Islet precursor cell (in vitro differentiated cells): Measurements from ENCODE around the gene COL23A1.

Experiments used
- DNase-seq: peaks from one replicate; pipeline ENCODE4 v3.0.0-alpha.2; 2018

COL23A1 gene

DNA sequence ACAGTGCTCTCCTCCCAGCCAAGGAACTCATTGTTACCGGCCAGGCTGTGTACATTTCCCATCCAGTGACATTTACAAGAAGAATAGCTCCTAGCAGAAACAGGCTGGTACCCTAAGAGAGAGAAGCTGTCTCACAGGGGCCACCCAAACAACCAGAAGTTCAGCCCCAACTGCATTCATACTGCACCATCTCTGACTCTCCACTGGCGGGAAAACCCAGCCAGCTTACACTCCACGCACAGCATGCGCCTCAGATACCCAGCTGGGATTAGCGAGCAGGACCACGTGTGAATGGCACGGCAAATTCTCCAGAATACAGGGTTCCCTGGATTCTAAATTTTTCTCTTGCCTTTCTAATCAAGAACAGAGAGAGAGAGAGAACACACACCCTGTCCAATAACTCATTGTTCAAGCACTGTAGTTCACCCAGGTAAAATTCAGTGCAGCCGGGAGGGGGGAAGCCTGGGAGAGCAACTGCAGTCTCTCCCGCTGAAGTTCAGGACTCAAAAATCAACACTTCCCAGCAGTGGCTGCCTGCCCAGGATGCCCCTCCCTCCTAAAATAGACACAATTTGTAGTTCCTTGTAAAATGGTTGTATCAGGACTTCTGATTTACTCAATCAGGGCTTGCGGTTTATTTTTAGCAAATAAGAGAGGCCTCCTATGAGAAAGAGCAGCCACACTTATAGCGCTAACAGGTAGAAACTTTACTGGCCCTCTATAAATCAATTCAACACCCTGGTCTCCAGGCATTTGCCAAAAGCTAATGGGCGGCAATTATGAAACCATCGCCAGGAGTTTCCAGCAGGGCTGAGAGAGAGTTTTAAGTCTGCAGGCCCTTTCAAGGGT lies 2.2 kb downstream of the COL23A1 start:
- no peak for DNase-seq

DNA sequence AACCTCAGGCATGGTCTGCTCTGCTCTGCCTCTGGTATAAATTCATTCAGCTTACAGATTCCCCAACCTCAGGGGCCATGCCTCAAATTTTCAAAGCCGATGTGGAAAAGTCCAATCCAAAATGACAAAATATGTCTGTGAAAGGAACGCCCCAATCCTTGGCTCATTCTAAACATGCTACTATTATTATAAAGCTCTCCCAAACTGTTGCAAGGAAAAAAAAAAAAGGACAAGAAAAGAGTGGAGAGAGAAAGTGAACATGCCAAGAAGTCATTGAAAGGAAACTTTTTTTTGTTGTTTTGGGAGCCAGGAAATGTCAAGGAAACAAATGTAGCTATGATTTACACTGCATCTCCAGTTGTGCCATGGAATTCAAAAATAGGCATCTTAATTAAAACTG lies 3.8 kb downstream of the COL23A1 start:
- no peak for DNase-seq

DNA sequence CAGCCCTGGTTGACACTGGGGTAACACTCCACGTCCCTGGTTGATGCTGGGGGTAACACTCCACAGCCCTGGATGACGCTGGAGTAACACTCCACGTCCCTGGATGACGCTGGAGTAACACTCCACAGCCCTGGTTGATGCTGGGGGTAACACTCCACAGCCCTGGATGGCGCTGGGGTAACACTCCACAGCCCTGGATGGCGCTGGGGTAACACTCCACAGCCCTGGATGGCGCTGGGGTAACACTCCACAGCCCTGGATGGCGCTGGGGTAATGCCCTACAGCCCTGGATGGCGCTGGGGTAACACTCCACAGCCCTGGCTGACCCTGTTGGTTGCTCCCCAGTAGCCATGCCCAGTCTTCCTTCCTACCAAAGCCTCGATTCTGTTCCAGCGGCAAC lies 4.8 kb downstream of the COL23A1 start:
- peak; percentile 66 for DNase-seq

DNA sequence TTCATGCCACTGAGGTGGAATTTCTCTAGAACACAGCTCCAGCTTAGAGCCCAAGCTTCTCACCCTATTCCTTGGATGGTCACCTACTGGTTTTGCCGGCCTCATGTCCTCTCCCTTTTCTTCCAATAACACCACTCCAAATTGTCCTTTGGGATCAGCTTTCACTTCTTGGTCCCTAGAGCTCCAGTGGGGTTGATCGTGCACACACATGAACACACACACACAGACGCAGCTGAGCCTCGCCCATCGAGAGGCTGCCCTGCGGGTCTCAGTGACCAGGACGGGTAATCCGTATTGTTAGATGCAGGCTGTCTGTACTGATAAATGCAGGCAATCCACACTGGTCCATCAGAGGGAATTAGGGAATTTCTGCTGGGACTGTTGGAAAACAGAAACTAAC lies 6.9 kb downstream of the COL23A1 start:
- DNase-seq = no peak

DNA sequence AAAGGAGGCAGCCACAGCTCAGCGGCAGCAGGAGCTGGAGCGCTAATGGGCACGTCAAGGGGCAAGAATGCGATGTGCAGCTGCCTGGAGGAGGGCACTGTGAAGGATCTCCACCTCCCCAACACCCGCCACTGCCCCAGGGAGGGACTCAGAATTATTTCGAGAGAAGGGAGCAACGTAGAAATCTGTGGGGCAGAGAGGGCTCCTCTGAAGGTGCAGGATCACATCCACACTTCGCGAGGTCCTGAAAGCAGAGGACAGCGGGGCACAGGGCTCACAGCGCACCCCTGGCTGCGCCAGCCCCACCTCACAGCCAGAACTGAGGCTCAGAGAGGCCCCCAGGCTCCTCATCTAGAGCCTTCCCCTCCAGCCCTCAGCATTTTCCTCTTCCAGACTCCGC lies 7.9 kb downstream of the COL23A1 start:
- DNase-seq = no peak

DNA sequence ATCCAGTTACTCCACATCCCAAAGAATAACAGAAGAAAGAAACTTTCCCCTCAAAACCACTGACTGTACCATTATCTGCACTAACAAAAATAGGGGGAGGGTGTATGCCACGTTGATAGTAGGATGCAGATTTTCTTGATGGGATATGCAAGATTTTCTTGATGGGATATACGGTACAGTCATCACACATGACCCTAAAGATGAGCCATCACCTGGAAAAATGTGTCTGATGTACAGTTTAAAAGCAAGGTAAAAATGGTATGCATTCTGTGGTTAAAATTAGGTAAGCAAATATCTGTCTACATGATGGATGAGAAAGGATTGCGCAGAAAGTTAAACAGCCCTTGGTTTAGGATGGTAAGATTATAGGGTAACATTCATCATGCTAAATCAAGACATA lies 8.6 kb downstream of the COL23A1 start:
- DNase-seq = no peak

DNA sequence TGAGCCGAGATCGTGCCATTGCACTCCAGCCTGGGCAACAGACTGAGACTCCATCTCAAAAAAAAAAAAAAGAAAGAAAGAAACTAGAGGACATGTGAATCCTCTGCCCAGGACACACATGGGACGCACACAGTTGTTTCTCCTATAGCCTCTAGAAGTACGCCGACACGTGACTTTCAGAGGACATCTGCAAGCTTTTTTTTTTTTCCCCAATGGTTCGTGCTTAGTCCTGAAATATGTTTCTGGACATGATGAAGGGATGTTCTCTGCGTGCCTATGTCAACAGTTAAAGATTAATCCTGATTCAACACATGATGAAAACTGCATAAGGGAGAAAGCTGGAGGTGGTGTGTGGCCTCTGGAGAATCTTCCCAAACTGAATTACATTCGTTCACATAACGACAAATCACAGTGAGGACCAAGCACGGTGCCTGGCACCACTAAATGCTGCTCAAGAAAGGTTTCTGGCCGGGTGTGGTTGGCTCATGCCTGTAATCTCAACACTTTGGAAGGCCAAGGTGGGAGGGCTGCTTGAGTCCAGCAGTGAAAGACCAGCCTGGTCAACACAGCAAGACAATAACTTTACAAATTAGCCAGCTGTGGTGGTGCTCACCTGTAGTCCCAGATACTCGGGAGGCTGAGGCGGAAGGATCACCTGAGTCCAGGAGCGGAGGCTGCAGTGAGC lies 9.8 kb downstream of the COL23A1 start:
- no peak for DNase-seq

DNA sequence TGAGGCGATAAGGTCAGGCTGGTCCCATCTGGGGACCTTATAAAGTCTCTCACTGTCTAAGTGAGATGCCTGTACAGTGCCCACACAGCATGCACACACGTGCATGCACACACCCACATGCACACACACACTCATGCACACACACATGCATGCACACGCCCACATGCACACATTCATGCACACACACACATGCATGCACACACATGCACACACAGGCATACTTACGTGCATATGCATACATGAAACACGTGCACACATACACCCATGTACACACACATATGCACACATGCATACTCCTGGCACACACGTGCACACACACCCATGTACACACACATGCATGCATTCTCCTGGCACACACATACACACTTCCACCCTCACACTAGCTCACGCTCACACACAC lies 12.2 kb downstream of the COL23A1 start:
- DNase-seq = no peak

DNA sequence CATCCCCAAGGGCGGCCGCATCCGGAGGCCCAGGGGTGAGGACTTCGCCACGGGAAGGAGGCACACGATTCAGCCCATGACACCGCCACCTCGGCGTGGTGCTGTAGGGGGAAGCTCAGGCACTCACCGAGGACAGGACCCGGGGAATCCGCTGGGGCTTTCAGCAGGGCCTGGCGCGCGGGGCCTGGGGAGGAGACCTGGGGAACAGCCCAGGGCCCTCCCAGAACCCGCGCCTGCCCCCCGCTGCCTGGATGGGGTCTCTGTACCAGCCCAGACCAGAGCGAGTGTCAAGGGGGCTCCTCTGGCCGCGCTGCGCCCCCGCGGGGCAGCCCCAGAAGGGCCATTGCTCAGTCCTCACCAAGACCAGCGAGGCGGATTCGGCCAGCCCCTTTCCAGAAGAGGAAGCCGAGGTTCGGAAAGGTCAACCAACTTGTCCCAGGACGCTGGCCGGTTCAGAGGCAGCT lies 12.8 kb downstream of the COL23A1 start:
- peak; percentile 72 for DNase-seq

DNA sequence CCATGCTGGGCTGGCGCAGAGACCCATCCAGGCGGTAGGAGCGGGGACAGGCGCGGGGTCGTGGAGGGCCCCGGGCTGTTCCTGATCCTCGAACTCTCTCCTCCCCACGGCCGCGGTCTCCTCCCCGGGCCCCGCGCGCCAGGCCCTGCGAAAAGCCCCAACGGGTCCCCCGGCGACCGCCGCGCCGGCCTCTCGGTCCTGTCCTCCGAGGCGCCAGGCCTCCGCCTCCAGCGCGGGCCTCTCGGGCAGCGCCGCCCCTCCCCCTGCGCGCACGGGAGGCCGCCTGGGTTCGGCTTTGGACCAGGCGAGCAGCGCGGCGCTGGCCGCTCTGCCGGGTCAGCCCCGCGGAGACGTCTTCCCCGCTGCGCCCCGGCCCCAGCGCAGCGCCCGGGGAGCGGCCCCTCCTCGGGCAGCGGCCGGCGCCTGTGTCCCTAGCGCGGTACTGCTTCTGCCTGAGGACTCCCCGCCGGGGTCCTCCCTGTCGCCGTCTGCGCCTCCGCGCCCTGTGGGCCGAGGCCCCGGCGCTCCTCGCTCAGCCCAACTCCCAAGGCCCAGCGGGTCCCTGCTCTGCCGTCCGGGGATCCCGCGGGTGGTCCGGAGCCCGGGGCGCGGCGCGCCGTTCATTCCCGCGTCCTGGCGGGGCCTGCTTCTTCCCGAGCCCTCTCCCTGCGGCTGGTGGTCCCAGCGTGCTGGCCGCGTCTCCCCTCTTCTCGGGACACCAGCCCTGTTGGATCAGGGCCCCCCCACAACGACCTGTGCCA lies 13.4 kb downstream of the COL23A1 start:
- DNase-seq = peak; percentile 67

DNA sequence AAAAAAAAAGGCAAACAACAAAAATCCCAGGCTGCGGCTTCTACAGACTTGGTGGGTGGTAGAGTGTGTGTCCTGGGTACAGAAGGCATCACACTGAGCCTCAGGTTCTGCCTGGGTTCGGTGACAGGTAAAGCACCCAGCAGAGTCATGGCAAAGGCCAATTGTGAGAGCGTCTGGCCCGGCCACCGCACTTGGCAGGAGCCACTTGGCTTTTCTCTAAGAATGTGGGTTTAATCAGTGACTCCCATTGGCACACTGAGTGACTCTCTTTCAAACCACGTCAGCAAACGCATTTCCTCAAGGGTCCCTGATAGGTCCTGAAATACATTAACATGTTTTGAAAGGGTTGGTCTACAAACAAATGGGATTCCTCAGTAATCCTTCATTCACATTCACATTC lies 17.0 kb downstream of the COL23A1 start:
- DNase-seq = no peak

DNA sequence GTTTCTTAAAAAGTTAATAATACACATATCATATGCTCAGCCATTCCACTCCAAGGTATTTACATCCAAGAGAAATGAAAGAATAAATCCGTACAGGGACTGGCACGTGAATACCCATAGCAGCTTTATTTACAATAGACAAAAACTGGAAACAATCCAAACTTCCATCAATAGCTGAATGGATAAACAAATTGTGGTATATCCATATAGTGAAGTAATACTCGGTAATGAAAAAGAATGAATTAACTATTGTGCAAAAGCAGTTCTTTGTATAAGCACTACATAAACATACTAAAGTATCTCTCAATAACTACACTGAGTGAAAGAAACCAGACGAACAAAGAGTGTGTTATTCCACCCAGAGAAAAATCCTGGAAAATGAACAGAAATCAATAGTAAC lies 17.6 kb downstream of the COL23A1 start:
- no peak for DNase-seq

DNA sequence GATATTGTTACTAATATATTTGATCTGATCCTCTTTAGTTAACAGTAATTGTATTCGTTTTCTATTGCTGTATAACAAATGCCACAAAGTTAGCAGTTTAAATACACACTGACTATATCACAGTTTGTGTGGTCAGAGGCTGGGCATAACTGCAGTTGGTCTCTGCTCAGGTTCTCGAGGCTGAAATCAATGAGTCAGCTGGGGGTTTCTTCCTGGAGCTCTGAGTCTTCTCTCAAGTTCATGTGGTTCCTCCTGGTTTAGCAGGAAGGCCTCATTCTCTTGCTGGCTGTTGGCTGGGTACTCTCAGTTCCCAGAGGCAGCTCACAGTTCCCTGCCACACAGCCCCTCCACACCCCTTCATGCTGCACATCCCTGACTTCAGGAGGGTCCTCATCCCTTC lies 20.7 kb downstream of the COL23A1 start:
- no peak for DNase-seq

DNA sequence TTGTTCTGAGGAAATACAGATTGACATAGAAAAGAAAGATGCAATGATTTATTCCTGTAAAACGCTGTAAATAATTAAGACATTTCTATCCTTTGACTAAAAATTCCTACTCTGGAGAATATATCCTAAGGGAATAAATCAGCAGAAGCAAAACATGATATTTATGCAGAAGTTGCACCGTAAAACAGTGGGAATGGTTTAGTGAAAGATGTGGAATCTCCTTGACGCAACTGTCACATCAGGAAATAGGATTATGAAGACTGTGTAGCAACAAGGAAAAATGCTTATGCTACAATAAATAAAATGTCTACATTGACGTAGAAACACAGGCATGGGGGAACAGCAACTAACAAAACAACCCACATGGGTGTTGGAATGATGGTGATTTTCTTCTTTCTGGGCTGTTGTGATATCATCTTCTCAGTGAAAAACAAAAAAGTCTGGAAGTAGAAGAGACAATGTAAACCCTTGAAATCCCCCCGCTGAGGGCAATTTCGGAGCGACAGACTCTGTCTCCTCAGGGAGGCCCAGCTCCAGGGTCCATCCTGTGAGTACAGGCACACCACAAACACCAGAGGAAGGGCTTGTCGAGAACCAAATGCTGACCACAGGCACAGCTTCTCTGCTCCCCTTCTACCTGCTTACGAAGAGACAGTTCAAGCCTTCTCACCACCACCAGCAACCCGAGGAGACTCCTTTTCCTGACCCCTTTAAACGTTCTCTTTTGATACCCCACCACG lies 25.2 kb downstream of the COL23A1 start:
- DNase-seq = no peak

DNA sequence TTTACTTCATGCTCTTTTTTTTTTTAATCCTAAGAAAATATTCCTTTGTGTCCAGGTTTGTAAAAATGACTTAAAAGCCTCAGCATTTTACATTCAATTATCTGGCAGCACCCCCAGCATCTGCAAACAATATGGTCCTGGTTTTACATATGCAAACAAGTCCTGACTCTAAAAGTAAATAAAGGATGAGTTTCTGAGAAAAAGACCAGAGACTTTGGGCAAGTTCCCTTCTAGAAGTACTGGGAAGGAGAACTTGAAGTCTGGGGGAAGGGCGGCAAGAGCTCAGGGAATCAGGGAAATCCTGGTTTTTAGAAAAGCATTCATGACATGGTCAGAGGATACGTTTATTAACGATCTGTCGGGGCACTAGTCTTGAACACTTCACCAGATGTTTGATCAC lies 25.8 kb downstream of the COL23A1 start:
- DNase-seq = no peak

DNA sequence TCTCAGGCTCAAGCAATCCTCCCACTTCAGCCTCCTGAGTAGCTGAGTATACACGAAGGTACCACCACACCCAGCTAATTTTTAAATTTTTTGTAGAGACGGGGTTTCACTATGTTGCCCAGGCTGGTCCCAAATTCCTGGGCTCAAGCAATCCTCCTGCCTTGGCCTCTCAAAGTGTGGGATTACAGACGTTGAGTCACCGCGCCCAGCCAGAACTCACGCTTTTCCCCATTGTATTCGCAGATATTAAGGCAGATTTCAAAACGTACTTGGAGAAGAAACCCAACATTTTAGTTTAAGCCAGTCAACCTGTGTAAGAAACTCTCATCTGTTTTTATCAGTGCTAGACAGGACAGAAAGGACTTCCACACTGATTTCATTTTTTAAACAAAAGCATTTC lies 26.6 kb downstream of the COL23A1 start:
- DNase-seq = no peak

DNA sequence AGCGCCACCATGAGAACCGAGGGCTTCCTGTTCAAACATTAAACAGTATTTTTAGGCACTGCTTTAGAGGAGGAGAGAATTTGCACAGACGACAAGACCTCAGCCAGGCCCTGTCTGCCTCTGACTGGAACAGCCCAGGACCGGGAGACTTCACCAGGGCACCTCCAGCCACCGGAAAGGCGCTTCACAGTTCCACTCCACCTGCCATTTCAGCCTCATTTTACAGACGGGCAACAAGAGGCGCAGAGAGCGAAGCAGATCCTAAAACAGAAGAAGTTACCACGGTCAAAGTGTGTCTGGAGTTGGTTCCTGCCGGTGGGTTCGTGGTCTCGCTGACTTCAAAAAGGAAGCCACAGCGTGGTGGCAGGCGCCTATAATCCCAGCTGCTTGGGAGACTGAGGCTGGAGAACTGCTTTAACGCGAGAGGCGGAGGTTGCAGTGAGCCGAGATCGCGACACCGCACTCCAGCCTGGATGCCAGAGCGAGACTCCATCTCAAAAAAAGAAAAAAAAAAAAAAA lies 28.4 kb downstream of the COL23A1 start:
- no peak for DNase-seq

DNA sequence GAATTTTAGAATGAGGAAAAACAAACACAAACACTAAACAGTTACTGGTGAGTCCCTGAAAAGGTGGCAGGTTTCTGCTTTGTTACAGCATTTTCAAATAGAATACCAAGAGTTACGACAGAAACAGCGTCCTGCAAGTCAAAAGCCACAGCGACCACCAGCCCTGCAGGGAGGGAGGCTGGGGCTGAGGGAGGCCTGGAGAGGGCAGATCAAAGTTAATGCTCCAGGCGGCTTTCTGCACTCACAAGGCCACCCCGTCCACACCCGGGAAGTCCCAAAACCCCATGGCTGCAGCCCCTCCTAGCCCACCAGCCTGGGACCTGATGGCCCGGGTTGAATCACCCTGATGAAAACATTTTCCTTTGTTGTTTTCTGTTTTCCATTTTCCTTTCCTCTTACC lies 29.3 kb downstream of the COL23A1 start:
- no peak for DNase-seq

DNA sequence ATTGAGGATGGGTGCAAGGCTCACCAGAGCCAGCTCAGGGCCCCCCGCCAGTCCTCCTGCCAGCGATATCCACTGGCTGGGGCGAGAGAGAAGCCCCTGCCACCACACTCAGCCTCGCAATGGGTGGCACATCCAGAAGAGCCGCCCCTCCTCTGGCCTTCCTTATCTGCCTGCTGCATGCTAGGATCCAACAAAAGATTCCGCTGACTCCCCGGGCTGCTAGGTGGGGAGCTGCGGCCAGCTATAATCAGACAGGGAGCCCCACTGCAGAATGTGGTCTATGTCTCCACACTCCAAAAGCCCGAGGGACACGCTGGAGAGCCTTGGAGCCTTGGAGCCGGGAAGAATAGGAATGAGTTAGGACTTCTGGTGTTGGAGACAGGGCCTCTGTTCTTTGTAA lies 32.8 kb downstream of the COL23A1 start:
- no peak for DNase-seq

DNA sequence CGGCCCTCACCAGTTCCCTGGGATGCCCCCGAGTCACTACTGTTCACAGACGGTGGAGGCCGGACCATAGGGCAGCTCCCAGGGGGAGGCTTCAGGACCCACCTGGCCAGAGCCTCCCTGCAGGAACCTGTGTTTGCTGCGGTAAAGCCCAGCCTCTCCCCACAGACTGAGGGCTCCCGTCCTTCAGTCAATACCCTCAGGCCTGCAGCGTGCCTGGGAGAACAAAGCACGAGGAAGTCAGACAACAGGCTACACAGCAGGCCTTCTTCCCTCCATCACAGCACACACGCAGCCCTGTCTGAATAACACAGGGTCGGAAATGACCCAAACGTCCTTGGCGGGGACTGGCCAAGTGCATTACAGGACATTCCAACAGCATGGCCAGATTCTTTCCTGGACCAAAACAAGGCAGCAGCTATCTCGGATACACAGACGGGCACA lies 34.4 kb downstream of the COL23A1 start:
- no peak for DNase-seq

DNA sequence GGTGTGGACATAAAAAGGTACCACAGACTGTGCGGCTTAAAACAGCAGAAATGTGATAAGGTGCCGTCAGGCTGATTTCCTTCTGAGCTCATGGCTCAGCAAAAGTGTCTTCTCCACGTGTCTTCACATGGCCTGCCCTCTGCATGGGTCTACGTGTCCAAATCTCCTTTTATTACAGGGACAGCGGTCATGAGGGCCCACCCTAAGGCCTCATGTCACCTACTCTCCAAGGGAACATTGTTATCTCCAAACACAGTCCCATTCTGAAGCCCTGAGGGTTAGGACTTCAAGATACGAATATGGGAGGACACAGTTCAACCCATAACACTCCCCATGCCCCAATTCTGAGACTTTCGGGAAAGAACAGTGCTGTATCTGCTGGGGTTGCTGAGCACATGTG lies 35.2 kb downstream of the COL23A1 start:
- DNase-seq = no peak

DNA sequence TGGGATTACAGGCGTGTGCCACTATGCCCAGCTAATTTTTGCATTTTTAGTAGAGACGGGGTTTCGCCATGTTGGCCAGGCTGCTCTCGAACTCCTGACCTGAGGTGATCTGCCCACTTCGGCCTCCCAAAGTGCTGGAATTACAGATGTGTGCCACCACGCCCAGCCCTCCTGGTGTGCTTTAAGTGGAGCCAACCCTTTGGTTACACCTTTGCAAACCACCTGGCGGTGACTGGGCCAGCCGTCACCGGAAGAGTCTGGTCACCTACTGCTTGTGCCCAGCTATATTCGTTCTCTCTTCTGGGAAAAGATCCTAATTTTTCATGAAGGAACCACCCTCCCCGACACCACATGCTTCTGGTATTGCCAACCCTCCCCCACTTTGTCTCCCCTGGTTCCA lies 35.9 kb downstream of the COL23A1 start:
- DNase-seq = no peak

DNA sequence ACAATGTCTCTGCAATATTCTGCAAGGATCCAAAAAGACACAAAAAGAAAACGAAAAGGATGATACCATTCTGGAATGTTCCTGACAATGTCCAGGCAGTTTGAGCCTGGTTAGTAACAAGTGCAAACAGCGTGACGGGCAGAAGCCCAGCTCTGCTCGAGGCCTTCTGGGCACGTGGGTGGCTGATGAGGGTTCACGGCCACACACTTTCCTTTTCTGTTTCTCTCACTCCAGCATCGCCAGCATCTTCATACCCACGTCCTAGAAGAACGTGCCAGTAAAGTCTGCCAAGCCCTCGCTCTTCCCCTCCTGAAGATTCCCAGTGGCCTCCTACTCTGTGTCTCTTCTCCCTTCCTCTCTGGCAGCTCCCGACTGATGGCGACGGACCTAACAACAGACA lies 36.7 kb downstream of the COL23A1 start:
- DNase-seq = no peak
